ENCODE measurements around the gene KCNMA1. TPM values are rescaled to one million over a fixed set of nuclear protein-coding genes. Genes with fewer than 3 reads are reported as not detected.

KCNMA1 gene
- total RNA-seq, 1 experiment from 2014 or later: 0.49 TPM

GRCh38 chr10:76961841-76962240, 675.8 kb downstream of the KCNMA1 start (continued):
- TF ChIP-seq CTCF (IDR thresholded peaks at IDR 0.05 in 2 of 3, conservative IDR thresholded peaks at IDR 0.05 in 1 of 3; ENCODE audit: borderline replicate concordance in 1 of 3, insufficient read depth in 1 of 3, low read depth in 2 of 3, low read length in 2 of 3): no peak
- TF ChIP-seq EZH2 (IDR thresholded peaks at IDR 0.05): no peak
- TF ChIP-seq ATF3 (IDR thresholded peaks at IDR 0.05): no peak
- no peak for TF ChIP-seq TCF7L2 (IDR thresholded peaks at IDR 0.05; ENCODE audit: borderline replicate concordance, extremely low read depth, insufficient read depth, insufficient read length)
- TF ChIP-seq ZFX (IDR thresholded peaks at IDR 0.05): no peak
- no peak for TF ChIP-seq POLR2A (IDR thresholded peaks at IDR 0.05; ENCODE audit: borderline replicate concordance, extremely low read depth, insufficient read depth, insufficient read length)
- TF ChIP-seq YY1 (IDR thresholded peaks at IDR 0.05; ENCODE audit: extremely low read depth, insufficient replicate concordance, low read depth, low read length): no peak
- TF ChIP-seq RAD21 (IDR thresholded peaks at IDR 0.05; ENCODE audit: low read depth): no peak
- TF ChIP-seq JUND (IDR thresholded peaks at IDR 0.05): no peak
- TF ChIP-seq SP1 (IDR thresholded peaks at IDR 0.05; ENCODE audit: low read depth): no peak

- H2AFZ ChIP-seq (ENCODE audit: low read depth, low read length, poor library complexity, severe bottlenecking): no peak overlapping the region
- no peaks in the 10 kb centered on the region for H3K9me2 ChIP-seq (ENCODE audit: insufficient read depth)
- H3K9ac ChIP-seq (ENCODE audit: low read length): no peak overlapping the region
- BruUV-seq (replicated peaks): no TSS peak
- H3K27me3 ChIP-seq (ENCODE audit: insufficient read depth, low read length): peaks cover 21% of the 10 kb centered on the region
- H3K9me3 ChIP-seq (ENCODE audit: control insufficient read depth in 1 of 2, insufficient read depth in 1 of 2, low read depth in 1 of 2, low read length in 2 of 2): no peaks in the 10 kb centered on the region
- H3K36me3 ChIP-seq (ENCODE audit: control insufficient read depth in 1 of 2, insufficient read depth in 2 of 2, low read length in 2 of 2): no peaks in the 10 kb centered on the region
- H3K79me2 ChIP-seq (ENCODE audit: insufficient read depth, low read length): no peaks in the 10 kb centered on the region
- DNase-seq (ENCODE audit: low read depth, low spot score) (no peak), ATAC-seq (no peak)
- no peaks in the 10 kb centered on the region for H3K4me1 ChIP-seq (ENCODE audit: control insufficient read depth in 1 of 2, insufficient read depth in 2 of 2, low read length in 2 of 2)
- no peak overlapping the region for H3K4me3 ChIP-seq (replicated peaks in 1 of 2; ENCODE audit: low read depth in 1 of 2, low read length in 2 of 2)
- POLR2A ChIA-PET: no interaction called here
- no peaks in the 10 kb centered on the region for H4K20me1 ChIP-seq (ENCODE audit: insufficient read depth)
- H3K27ac ChIP-seq (ENCODE audit: low read depth, low read length): no peak overlapping the region
- CTCF ChIA-PET: no interaction called here
- no peak overlapping the region for H3K4me2 ChIP-seq (ENCODE audit: low read length)
- RAD21 ChIA-PET (ENCODE audit: low non-redundant PET in 1 of 2, low total read pairs in 2 of 2, uncharacterized antibody in 2 of 2, unreplicated experiment in 2 of 2): no interaction called here
- intact Hi-C loops (cut with micrococcal nuclease): no loop called here
- no peak for TF ChIP-seq RAD21 (IDR thresholded peaks at IDR 0.05; ENCODE audit: low read depth)
- no peak for TF ChIP-seq CEBPB (IDR thresholded peaks at IDR 0.05; ENCODE audit: low read depth)
- no peak for TF ChIP-seq SP1 (IDR thresholded peaks at IDR 0.05; ENCODE audit: low read depth)
- TF ChIP-seq TCF7L2 (IDR thresholded peaks at IDR 0.05; ENCODE audit: borderline replicate concordance, extremely low read depth, insufficient read depth, insufficient read length): no peak
- no peak for TF ChIP-seq CBX3 (IDR thresholded peaks at IDR 0.05; ENCODE audit: low read depth)
- TF ChIP-seq EGR1 (IDR thresholded peaks at IDR 0.05; ENCODE audit: low read depth): no peak
- TF ChIP-seq SRF (IDR thresholded peaks at IDR 0.05; ENCODE audit: low read depth): no peak
- no peak for TF ChIP-seq YY1 (IDR thresholded peaks at IDR 0.05; ENCODE audit: extremely low read depth, insufficient replicate concordance, low read depth, low read length)
- TF ChIP-seq REST (IDR thresholded peaks at IDR 0.05; ENCODE audit: low read depth): no peak
- TF ChIP-seq ZFX (IDR thresholded peaks at IDR 0.05): no peak
- no peak for TF ChIP-seq ATF3 (IDR thresholded peaks at IDR 0.05)
- TF ChIP-seq MAX (IDR thresholded peaks at IDR 0.05): no peak
- no peak for TF ChIP-seq EZH2 (IDR thresholded peaks at IDR 0.05)
- no peak for TF ChIP-seq JUND (IDR thresholded peaks at IDR 0.05)
- no peak for TF ChIP-seq ZNF274 (IDR thresholded peaks at IDR 0.05; ENCODE audit: low read depth, low read length)
- no peak for TF ChIP-seq POLR2AphosphoS5 (IDR thresholded peaks at IDR 0.05; ENCODE audit: low read depth, low read length)
- no peak for TF ChIP-seq ELF1 (IDR thresholded peaks at IDR 0.05; ENCODE audit: borderline replicate concordance, low read depth)
These were observed 678.5 kb downstream of the KCNMA1 start for GRCh38 chr10:76959111-76959510.

Data from HCT116 (cell line).